GM19452 (cell line): Measurements from ENCODE around the gene NVL.
"Not testable (repeated sequence)": the region's sequence is repeated elsewhere in the genome, so short reads cannot be mapped to it uniquely, and the experiment has no call there.

Source experiments
- ATAC-seq: cut with Tn5 transposase; IDR thresholded peaks from one replicate; pipeline ENCODE4 v1.9.1; 2021; ENCODE audit not compliant: unreplicated experiment

The NVL gene

DNA sequence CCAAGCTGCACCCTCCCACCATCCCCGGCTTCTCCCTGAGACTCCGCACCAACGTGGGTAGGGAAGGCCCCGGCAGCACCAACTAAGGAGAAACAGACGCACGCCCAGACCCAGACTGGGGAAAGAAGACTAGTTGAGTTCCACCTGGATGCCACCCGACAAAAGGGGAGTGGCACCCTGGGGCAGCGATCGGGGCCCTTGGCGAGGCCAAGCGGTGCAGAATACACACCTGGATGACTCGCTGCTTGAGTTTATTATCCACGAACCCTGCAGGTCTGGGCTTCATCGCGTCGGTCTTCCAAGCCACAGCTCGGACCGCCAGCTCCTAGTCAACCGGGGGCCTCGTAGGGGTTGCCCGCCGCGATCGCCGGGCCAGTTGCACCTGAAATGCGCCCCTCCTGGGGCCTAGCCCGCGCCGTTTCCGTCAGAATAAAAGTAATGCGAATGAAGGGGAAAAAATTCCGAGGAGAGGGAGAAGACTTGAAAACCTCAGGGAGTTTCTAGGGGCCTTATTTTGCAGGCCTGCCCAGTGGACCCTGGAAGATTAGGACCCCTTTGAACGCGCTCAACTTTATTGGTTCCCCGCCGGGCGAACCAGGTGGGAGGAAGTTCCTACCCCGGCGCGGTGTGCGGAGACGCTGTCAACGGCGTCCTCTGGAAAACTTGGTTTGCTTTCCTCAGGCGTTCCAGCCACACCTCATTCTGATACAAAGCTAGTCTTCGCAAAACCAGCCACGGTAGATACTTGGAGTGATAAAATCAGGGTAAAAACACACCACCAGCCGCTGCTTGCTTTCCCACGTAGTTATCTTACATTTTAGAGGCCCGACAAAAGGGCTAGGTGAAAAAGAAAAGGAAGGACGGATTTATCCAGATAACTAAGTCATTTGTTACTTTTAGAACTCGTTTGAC, at the start of gene NVL:
TSS of gene NVL (minus strand) at position 331 of the 912 bp plus-strand sequence. CDS start at position 286, 45 bp downstream.
- ATAC-seq: peak; percentile 85

DNA sequence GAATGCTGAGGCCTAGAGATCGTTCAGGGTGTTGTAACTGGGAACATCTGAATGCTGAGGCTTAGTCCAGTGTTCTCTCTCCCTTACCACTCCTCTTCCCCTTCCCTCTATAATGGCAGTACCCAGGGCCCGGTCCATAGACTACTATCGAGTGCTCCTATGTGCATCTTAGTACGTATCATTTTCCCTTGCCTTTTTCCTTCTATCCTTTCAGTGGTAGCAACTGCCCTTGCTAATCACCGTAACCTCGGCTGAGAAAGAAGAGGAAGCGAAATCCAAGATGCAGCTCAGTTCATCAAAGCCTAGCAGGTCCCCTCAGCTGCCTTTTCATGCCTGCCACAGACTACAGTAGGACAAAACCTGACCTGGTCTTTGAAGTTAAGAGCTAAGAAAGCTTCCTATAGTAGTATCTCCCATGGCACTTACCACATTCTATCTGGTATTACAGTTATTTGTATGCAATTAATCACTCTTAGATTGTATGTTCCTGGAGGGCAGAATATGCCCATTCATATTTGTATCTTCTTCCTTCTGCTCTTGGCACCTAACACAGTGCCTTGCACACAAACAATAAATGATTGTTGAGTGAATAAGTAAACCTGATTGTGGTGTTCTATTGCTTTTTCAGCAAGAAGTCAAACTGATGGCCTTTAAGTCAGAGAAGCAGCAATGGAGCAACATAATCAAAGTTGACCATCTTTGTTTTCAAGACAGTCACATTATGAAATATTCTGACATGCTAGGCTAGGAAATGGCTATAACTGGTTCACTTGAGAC, 49.1 kb upstream of the NVL start:
- ATAC-seq: no peak

DNA sequence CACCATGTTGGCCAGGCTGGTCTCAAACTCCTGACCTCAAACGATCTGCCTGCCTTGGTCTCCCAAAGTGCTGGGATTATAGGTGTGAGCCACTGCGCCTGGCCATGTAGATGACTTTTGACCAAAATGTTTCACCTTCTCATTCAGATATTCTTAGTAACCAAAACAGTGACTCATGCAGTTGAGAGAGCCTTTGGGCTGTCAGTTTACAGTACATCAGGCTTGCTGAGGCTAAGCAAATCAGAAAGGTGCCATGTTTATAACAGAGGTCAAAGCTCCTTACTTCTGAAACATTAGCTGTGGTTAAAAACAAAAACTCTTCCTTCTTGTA, 47.7 kb upstream of the NVL start:
- ATAC-seq: peak; percentile 65

DNA sequence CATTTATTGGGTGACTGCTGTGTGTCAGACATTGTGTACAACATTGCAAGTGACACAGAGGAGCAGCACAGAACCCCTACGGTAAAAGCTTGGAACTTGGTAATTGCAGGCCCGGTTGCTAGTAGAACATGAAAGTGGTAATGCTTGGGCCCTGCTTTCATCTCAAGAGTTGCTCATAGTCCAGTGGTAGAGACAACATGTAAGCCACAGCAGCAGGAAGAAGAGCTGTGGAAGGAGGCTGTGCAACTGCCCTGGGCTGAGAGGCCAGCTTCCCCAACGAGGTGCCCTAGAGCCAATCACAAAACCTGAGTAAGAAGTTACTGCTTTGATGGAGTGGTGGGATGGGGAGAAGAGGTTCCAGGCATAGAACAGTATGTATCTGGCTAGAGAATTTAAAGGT, 45.1 kb upstream of the NVL start:
- ATAC-seq: no peak

DNA sequence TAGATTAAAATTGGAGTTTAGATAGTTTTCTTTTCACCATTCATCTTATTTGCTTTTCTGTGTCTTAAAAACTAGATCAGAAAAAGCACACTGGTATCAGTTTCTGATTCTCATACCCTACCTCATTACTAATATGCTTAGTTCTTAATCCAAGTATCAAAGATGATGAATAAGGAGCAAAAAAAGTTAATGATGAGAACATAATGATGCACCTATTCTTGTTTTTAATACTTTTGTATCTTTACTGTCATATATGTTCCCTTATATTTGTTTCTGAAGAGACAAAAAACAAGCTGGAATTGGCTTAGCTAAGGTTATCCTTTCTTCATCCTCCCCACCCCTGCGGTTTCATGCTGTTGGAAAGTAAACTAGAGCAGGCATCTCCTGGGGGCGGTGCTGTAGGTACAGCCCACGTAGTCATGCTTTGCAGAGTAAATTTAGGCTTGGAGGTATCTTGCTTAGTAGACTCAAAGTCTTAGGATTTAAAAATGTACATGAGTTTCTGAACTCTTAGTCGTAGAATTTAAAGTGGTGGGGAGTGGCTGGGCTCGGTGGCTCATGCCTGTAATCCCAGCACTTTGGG, 43.1 kb upstream of the NVL start:
- ATAC-seq: no peak

DNA sequence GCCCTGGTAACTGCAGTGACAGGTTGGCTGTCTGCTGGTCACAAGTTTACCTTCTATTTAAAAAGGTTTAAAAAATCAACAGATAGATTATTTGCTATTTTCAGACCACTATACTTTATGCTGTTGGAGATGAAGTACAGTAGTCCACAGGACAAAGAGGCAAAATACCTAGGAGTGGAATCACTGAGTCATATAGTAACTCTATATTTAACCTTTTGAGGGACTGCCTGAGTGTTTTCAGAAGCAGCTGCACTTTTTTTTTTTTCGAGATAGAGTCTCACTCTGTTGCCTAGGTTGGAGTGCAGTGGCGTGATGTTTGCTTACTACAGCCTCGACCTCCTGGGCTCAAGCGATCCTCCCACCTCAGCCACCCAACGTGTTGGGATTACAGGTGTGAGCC, 38.4 kb upstream of the NVL start:
- ATAC-seq: peak; percentile 65

DNA sequence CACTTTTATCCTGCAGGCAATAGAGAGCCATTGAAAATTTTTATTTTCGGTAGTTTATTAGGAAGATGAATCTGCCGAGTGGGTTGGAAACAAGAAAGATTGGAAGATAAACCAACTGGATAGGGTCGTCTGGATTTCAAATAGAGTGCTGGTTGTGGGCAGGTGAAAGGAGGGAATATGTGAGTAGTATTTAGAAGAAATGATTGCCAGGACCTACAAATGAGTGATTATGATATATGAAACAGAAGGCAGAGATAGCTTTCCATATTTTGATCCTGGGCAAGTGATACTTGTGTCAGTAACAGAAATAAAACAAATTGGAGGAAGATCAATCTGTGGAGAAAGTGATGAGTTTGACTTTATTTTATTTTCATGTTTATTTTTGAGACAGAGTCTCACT, 29.2 kb upstream of the NVL start:
- ATAC-seq: no peak

DNA sequence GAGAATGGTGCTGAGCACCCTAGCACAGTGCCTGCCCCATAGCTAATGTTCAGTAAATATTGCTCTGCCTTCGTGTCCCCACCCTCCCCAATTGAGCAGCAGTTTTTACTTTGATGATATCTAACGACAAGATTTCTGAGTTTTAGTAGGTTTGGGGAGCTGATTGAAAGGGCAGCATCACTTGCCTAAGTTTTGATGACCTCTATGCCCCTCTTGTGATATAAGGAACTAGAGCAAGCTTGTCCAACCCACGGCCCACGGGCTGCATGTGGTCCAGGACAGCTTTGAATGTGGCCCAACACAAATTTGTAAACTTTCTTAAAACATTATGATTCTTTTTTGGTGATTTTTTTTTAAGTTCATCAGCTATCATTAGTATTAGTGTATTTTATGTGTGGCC, 28.3 kb upstream of the NVL start:
- no peak for ATAC-seq

DNA sequence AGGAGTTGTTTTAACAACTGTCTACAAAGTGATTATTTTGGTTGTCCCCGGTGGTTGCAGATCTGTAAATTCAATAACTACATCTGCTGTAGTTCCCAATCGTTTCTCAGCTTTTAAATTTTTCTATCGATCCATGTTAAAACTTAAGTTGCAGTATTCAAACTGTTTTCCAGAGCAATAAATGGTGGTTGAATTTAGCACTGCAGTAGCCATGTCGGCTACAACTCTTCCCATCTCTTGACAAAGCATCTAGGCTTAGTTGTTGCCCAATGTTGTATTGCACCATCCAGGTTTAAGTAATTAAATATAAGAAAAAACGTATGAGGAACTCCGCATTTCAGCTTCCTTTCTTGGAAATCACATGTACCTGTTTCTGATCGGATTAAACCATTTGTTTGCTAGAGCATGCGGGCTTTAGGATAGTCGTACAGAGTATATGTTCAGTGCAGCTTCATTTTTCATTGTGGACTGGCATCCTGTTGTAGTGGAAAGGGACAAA, 27.7 kb upstream of the NVL start:
- ATAC-seq: no peak

DNA sequence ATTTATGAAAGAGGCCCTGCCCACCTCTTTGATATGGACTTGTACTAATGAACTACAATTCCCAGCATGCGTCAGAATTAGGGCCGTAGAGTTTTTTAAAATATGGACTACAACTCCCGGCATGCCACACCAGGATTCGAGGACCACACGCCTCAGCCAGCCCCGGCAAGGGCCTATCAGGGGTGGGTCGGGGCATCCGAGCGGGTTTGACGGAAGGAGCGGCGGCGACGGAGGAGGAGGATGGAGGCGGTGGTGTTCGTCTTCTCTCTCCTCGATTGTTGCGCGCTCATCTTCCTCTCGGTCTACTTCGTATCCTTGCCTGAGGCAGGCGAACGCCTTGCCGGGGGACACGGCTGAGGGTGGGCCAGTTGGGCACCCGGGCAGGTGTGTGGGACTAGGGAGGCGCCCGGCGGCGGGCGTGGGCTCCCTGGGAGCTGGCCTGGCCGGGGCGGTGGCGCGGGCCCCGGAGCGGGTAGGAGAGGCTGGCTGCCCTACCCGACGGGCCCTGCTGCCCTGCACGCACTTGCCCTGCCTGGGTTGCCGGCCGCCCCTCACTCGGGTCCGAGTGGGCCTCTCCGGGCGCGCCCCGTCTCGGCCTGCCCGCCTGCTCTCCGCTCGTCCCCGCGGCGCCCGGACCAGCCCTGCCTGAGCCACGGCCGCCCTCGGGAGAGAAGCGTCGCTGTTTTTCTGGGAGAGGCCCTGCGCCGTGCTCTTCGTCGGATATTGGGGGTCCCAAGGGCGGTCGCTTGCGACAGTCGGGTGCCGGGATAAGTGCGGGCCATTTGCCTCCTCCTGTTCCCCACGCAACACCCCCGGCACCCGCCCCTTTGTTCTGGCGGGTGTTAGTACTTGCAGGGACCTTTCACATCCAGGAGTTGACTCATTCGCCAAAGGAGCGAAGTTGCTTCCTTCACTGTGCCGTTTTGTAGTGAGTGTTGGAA, 27.0 kb upstream of the NVL start, which contains the start of gene CNIH4:
TSS of gene CNIH4 (plus strand) at position 195 of the 941 bp plus-strand sequence. CDS start at position 241, 46 bp downstream.
- peak; percentile 98 for ATAC-seq

DNA sequence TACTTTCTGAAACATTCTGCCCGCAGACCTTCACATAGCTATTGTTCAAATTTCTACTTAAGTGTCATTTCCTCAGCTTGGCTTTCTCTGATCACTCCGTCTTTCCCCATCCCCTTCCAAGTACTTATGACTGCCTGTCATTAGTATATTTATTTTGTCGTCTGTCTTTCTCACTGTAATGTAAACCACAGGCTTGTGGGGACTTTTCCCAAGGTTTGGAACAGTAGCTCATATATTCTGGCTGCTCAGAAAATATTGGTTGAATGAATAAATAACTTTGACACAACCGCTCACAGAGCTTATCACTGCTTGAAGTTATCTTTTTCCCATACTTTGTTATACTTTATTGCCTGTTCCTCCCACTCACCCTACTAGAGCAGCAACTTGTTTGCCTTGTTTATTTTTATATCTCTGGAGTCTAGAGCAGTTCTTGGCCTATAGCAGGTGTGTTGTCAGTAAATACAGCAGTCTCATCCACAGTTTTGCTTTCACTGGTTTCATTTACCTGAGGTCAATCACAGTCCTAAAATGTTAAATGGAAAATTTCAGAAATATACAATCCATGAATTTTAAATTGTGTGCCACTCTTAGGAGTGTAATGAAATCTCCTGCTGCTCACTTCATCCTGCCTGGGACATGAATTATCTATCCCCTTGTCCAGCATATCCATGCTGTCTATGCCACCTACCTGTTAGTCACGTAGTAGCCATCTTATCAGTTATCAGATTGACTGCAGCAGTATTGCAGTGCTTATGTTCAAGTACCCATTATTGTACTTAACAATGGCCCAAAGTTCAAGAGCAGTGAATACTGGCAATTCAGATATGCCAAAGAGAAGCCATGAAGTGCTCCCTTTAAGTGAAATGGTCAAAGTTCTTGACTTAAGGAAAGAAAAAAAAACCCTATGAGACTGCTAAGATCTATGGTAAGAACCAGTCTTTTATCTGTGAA, 24.3 kb upstream of the NVL start:
- ATAC-seq: no peak

DNA sequence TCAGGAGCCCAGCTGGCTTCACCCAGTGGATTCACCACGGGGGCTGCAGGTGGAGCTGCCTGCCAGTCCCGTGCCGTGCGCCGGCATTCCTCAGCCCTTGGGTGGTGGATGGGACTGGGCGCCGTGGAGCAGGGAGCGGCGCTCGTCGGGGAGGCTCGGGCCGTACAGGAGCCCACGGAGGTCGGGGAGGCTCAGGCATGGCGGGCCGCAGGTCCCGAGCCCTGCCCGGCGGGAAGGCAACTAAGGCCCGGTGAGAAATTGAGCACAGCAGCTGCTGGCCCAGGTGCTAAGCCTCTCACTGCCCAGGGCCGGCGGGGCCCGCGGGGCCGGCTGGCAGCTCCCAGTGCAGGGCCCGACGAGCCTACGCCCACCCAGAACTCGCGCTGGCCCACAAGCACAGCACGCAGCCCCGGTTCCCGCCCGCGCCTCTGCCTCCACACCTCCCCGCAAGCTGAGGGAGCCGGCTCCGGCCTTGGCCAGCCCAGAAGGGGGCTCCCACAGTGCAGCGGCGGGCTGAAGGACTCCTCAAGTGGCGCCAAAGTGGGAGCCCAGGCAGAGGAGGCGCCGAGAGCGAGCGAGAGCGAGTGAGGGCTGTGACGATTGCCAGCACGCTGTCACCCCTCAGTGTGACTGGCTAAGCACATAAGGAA, 22.6 kb upstream of the NVL start:
- ATAC-seq: not testable (repeated sequence)

DNA sequence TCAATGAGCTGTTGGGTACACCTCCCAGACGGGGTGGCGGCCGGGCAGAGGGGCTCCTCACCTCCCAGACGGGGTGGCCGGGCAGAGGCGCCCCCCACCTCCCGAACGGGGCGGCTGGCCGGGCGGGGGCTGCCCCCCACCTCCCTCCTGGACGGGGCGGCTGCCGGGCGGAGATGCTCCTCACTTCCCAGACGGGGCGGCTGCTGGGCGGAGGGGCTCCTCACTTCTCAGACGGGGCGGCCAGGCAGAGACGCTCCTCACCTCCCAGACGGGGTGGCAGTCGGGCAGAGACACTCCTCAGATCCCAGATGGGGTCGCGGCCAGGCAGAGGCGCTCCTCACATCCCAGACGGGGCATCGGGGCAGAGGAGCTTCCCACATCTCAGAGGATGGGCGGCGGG, 19.7 kb upstream of the NVL start:
- ATAC-seq: not testable (repeated sequence)

DNA sequence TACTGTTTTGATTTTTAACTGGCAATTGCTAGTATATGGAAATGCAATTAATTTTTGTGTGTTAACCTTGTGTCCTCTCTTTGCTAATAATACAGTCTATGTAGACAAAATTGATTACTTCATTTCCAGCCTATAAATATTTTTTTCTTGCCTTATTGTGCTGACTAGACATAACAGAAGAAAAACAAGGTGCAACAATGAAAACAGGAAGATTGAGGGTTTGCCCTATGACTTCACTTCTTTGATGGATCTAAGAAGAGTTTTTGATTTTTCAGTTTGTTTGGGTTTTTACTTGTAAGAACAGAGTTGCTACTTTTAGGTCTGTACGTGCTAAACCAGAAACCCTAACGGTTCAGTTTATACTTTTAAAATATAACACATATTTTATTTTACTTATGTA, 18.2 kb upstream of the NVL start:
- ATAC-seq: no peak

DNA sequence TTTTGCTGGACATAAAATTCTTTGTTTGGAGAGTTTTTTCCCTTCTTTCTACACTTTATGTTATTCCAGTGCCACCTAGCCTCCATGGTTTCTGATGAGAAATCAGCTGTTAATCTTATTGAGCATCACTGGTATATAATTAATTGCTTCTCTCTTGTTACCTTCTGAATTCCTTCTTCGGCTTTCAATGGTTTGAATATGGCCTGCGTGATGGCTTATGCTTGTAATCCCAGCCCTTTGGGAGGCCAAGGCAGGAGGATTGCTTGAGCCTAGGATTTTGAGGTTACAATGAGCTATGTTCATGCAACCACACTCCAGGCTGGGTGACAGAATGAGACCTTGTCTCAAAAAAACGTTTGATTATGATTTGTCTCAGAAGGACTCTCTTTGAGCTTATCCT, 13.7 kb upstream of the NVL start:
- ATAC-seq: no peak

DNA sequence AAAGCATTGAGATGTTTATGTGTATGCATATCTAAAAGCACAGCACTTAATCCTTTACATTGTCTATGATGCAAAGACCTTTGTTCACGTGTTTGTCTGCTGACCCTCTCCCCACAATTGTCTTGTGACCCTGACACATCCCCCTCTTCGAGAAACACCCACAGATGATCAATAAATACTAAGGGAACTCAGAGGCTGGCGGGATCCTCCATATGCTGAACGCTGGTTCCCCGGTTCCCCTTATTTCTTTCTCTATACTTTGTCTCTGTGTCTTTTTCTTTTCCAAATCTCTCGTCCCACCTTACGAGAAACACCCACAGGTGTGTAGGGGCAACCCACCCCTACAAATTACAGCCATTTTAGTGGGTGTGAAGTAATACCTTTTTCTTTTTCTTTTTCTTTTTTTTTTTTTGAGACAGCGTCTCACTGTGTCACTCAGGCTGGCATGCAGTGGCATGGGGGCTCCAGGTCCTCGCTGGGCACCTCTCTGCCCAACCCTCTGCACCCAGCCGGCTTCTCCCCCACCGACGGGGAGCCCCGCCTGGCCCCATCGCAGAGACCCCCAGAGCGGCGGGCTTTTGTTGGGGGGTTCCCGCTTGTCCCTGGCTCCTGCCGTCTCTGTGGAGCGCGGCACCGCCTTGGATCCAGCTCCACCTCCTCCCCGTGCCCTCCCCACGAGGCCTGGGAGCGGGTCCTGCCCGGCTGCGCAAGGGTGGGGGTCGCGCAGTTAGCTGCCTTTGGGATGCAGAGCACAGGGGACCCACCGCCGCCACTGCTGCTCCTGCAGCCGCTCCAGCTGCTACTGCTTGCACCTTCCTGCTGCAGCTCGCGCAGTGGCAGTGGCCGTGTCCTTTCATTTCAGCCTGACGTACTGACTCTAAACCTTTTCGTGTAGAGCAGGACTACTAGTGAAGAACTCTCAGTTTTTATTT, 10.7 kb upstream of the NVL start:
- peak; percentile 65 for ATAC-seq

DNA sequence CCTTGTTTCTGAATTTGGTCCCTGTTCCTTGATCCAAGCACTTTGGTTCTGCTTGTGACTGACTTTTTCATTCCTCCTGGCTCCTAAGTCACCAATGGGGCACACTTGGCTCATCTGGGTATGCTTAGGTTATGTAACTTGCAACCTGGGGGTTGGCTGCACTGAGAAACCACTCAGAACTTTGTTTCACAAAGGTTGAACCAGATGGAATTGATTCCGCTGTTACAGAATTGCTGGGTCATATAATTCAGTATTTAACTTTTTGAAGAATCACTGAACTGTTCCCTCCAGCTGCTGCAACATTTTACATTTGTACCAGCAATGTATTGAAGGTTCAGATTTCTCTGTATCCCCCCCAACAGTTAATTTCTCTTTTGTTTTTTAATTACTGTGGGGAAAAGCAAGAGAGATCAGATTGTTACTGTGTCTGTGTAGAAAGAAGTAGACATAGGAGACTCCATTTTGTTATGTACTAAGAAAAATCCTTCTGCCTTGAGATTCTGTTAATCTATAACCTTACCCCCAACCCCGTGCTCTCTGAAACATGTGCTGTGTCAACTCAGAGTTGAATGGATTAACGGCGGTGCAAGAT, 9.6 kb upstream of the NVL start:
- no peak for ATAC-seq
